SK-N-SH (cell line): ENCODE results near the gene LEMD1. TPM values are rescaled to one million over a fixed set of nuclear protein-coding genes. Genes with fewer than 3 reads are reported as not detected.

Experiments used
- CTCF ChIA-PET: fragments of 300-600, 350-600 bp; formaldehyde crosslinking; extraction: SDS; loops from one replicate; lab custom pipeline; 2021; lab: Yijun Ruan, JAX
- POLR2A ChIA-PET: fragments of 350-600 bp; sonication (Branson Sonifier 250); formaldehyde crosslinking; extraction: SDS; loops from one replicate; lab custom pipeline; 2020; ENCODE audit warnings: antibody characterized with exemption, inconsistent platforms; lab: Yijun Ruan, JAX
- DNase-seq: peaks from one replicate; pipeline ENCODE4 v3.0.0; 2012
- H2AFZ ChIP-seq: fragments of 200-600 bp; sonication (generic); 2 replicates; pipeline ENCODE4 v1.8.1; 2016; ENCODE audit warnings: antibody characterized with exemption, mild to moderate bottlenecking, low read depth
- H3F3A ChIP-seq: fragments of 200-600 bp; sonication (generic); replicated peaks from 2 replicates; pipeline ENCODE3; 2016; ENCODE audit warnings: antibody characterized with exemption, mild to moderate bottlenecking; ENCODE audit not compliant: insufficient read depth
- H3K27ac ChIP-seq, 2 experiments: fragments of 200-500 bp in 1 of 2; fragments of 200-600 bp in 1 of 2; sonication (Bioruptor generic) in 1 of 2; sonication (generic), shearing (Covaris generic) in 1 of 2; 2 replicates each; pipeline versions ENCODE4 v1.5.1 to v1.6.1; 2014 to 2016; ENCODE audit warnings: low read depth in 2 of 2, inconsistent platforms in 1 of 2, low read length in 1 of 2, mild to moderate bottlenecking in 1 of 2, mixed read lengths in 1 of 2
- H3K27me3 ChIP-seq: fragments of 200-600 bp; sonication (generic), shearing (Covaris generic); 2 replicates; pipeline ENCODE4 v1.6.1; 2016; ENCODE audit warnings: mixed run types; ENCODE audit not compliant: insufficient read depth
- H3K36me3 ChIP-seq, 2 experiments: fragments of 200-500 bp in 1 of 2; fragments of 200-600 bp in 1 of 2; sonication (Bioruptor generic) in 1 of 2; sonication (generic) in 1 of 2; replicated peaks in 1 of 2; 2 replicates each; pipeline versions ENCODE3 to v1.5.1; 2014 to 2016; ENCODE audit warnings: low read length in 1 of 2, mild to moderate bottlenecking in 1 of 2; ENCODE audit not compliant: insufficient read depth in 2 of 2, control insufficient read depth in 1 of 2
- H3K4me1 ChIP-seq, 2 experiments: fragments of 200-500 bp in 1 of 2; fragments of 200-600 bp in 1 of 2; sonication (Bioruptor generic) in 1 of 2; sonication (generic), shearing (Covaris generic) in 1 of 2; 2 replicates each; pipeline versions ENCODE4 v1.5.1 to v1.6.1; 2014 to 2016; ENCODE audit warnings: low read depth in 1 of 2, low read length in 1 of 2, mixed run types in 1 of 2; ENCODE audit not compliant: insufficient read depth in 2 of 2, control insufficient read depth in 1 of 2
- H3K4me2 ChIP-seq: fragments of 200-600 bp; sonication (generic), shearing (Covaris generic); 2 replicates; pipeline ENCODE4 v1.6.1; 2017; ENCODE audit warnings: mixed run types
- H3K4me3 ChIP-seq, 2 experiments: fragments of 200-500 bp in 1 of 2; fragments of 200-600 bp in 1 of 2; sonication (Bioruptor generic) in 1 of 2; sonication (generic), shearing (Covaris generic) in 1 of 2; 2 replicates each; pipeline versions ENCODE4 v1.5.1 to v1.8.1; 2014 to 2016; ENCODE audit warnings: low read depth in 2 of 2, inconsistent platforms in 1 of 2, low read length in 1 of 2, mild to moderate bottlenecking in 1 of 2, mixed read lengths in 1 of 2, moderate library complexity in 1 of 2
- H3K79me2 ChIP-seq: fragments of 200-600 bp; sonication (generic); 2 replicates; pipeline ENCODE4 v1.8.1; 2017; ENCODE audit warnings: mild to moderate bottlenecking; ENCODE audit not compliant: insufficient read depth
- H3K9ac ChIP-seq: fragments of 200-600 bp; sonication (generic); 2 replicates; pipeline ENCODE4 v1.6.1; 2017; ENCODE audit warnings: mixed run types
- H3K9me2 ChIP-seq: fragments of 200-600 bp; sonication (generic); 2 replicates; pipeline ENCODE4 v1.6.1; 2017; ENCODE audit warnings: mixed run types
- H3K9me3 ChIP-seq: fragments of 200-600 bp; sonication (generic); 2 replicates; pipeline ENCODE4 v1.6.1; 2017; ENCODE audit warnings: mixed run types, mild to moderate bottlenecking, moderate library complexity
- H4K20me1 ChIP-seq: fragments of 200-600 bp; sonication (generic); 2 replicates; pipeline ENCODE4 v1.6.1; 2017; ENCODE audit warnings: mild to moderate bottlenecking, mixed run types; ENCODE audit not compliant: insufficient read depth
- CHD2 ChIP-seq: fragments of 150-350 bp; IDR thresholded peaks from 2 replicates; pipeline ENCODE4 v1.6.1; 2018; ENCODE audit warnings: low read length; ENCODE audit not compliant: partially characterized antibody
- ELF1 ChIP-seq: IDR thresholded peaks from 2 replicates; pipeline ENCODE4 v1.4.0; 2012
- EZH2phosphoT487 ChIP-seq: fragments of 200-600 bp; sonication (generic); IDR thresholded peaks from 2 replicates; pipeline ENCODE4 v1.6.1; 2017; ENCODE audit warnings: low read depth, mixed run types, mild to moderate bottlenecking, antibody characterized with exemption, moderate library complexity, borderline replicate concordance
- FOSL2 ChIP-seq: IDR thresholded peaks from 2 replicates; pipeline ENCODE4 v1.4.0; 2012; ENCODE audit warnings: low read depth, mild to moderate bottlenecking, moderate library complexity, borderline replicate concordance
- FOXJ3 ChIP-seq: sonication (generic); formaldehyde crosslinking; IDR thresholded peaks from 2 replicates; pipeline ENCODE4 v1.5.1; 2020; ENCODE audit warnings: mild to moderate bottlenecking, missing genetic modification reagents
- FOXM1 ChIP-seq: IDR thresholded peaks from 2 replicates; pipeline ENCODE4 v1.4.0; 2012; ENCODE audit warnings: low read depth, mild to moderate bottlenecking
- GATA2 ChIP-seq: sonication (generic); formaldehyde crosslinking; IDR thresholded peaks from 2 replicates; pipeline ENCODE4 v1.5.0; 2020; ENCODE audit warnings: mild to moderate bottlenecking, missing genetic modification reagents
- IRF3 ChIP-seq: fragments of 150-350 bp; IDR thresholded peaks from 2 replicates; pipeline ENCODE4 v1.6.1; 2016; ENCODE audit warnings: mild to moderate bottlenecking, low read depth, low read length
- JUND ChIP-seq: IDR thresholded peaks from 2 replicates; pipeline ENCODE4 v1.4.0; 2012
- MAX ChIP-seq: IDR thresholded peaks from 2 replicates; pipeline ENCODE4 v1.4.0; 2012; ENCODE audit warnings: low read depth
- MEF2A ChIP-seq: IDR thresholded peaks from 2 replicates; pipeline ENCODE4 v1.4.0; 2012; ENCODE audit warnings: low read depth, borderline replicate concordance
- NFIC ChIP-seq: IDR thresholded peaks from 2 replicates; pipeline ENCODE4 v1.4.0; 2012; ENCODE audit warnings: borderline replicate concordance
- PBX3 ChIP-seq: IDR thresholded peaks from 2 replicates; pipeline ENCODE4; 2012
- POLR2AphosphoS5 ChIP-seq: IDR thresholded peaks from 2 replicates; pipeline ENCODE4 v1.6.1; 2012; ENCODE audit warnings: low read depth, low read length
- RAD21 ChIP-seq: IDR thresholded peaks from 2 replicates; pipeline ENCODE4 v1.6.1; 2012; ENCODE audit warnings: mild to moderate bottlenecking, low read length
- RCOR1 ChIP-seq: fragments of 150-350 bp; IDR thresholded peaks from 2 replicates; pipeline ENCODE4 v1.6.1; 2017; ENCODE audit warnings: antibody characterized with exemption, low read length
- SMC3 ChIP-seq: IDR thresholded peaks from 2 replicates; pipeline ENCODE4 v1.6.1; 2012; ENCODE audit warnings: low read depth, low read length, improper control_type of control experiment
- TAF1 ChIP-seq: IDR thresholded peaks from 2 replicates; pipeline ENCODE4 v1.6.1; 2012; ENCODE audit warnings: low read depth, mild to moderate bottlenecking, low read length, moderate library complexity, borderline replicate concordance
- TEAD4 ChIP-seq: IDR thresholded peaks from 2 replicates; pipeline ENCODE4 v1.4.0; 2012; ENCODE audit warnings: mild to moderate bottlenecking, borderline replicate concordance; ENCODE audit not compliant: insufficient read depth
- YY1 ChIP-seq: IDR thresholded peaks from 2 replicates; pipeline ENCODE4 v1.4.0; 2012; ENCODE audit warnings: low read depth, mild to moderate bottlenecking
- WGBS: methylation state at CpG from one replicate; pipeline ENCODE4 v1.1.6; 2017; ENCODE audit warnings: low lambda C conversion rate; 5-methylcytosine and 5-hydroxymethylcytosine counted together
- polyA plus RNA-seq, 3 experiments: library from polyadenylated mRNA; depleted of rRNA; stranded (reverse); fragments of >200 nt; gene quantifications; 2 replicates each; pipeline ENCODE4 v1.2.3, GENCODE V29; 2012

LEMD1 gene
- polyA plus RNA-seq, 1 of the 3 experiments (the other 2 are of a cell fraction), result not detected

GRCh38 chr1:205466595-205467220 is 44.9 kb upstream of the LEMD1 start (continued):
- no peak for TF ChIP-seq MAX
- no peak for TF ChIP-seq IRF3
- TF ChIP-seq TAF1, result no peak
- no peak for TF ChIP-seq MEF2A

- no peak for DNase-seq
- no peaks in the 10 kb centered on the region for H3K79me2 ChIP-seq
- no peak overlapping the region for H3K27ac ChIP-seq
- H3K9ac ChIP-seq, result no peak overlapping the region
- no peak for TF ChIP-seq FOSL2
- TF ChIP-seq MAX, result no peak
- TF ChIP-seq CHD2, result no peak
- TF ChIP-seq PBX3, result no peak
- TF ChIP-seq TEAD4, result no peak
- no peak for TF ChIP-seq NFIC
- no peak for TF ChIP-seq FOXJ3 (CRISPR knock-in tag)
- no peak for TF ChIP-seq JUND
- no peak for TF ChIP-seq FOXM1
- no peak for TF ChIP-seq SMC3
- no peak for TF ChIP-seq POLR2AphosphoS5
- no peak for TF ChIP-seq YY1
- no peak for TF ChIP-seq MEF2A
- TF ChIP-seq RCOR1, result no peak
- no peak for TF ChIP-seq ELF1
- no peak for TF ChIP-seq RAD21
- no peak for TF ChIP-seq EZH2phosphoT487
- no peak for TF ChIP-seq IRF3
- no peak for TF ChIP-seq TAF1
- no peak for TF ChIP-seq GATA2 (CRISPR knock-in tag)
- no peaks in the 10 kb centered on the region for H4K20me1 ChIP-seq
- no peaks in the 10 kb centered on the region for H3K4me1 ChIP-seq
- no peaks in the 10 kb centered on the region for H3F3A ChIP-seq
- no peak overlapping the region for H3K4me3 ChIP-seq
- ChIA-PET CTCF (no interaction called here), POLR2A (no interaction called here)
- no peak overlapping the region for H2AFZ ChIP-seq
- no peaks in the 10 kb centered on the region for H3K36me3 ChIP-seq
- no peaks in the 10 kb centered on the region for H3K9me3 ChIP-seq
- no peaks in the 10 kb centered on the region for H3K9me2 ChIP-seq
- H3K4me2 ChIP-seq, result no peak overlapping the region
- peaks cover 47% of the 10 kb centered on the region for H3K27me3 ChIP-seq
- 33% methylated on average over 2 of the region's 2 CpGs for WGBS
Measured at GRCh38 chr1:205465392-205465791, 43.5 kb upstream of the LEMD1 start.
